SKM-1 (cell line): ENCODE results near the gene THSD4.
"Not testable (repeated sequence)": the region's sequence is repeated elsewhere in the genome, so short reads cannot be mapped to it uniquely, and the experiment has no call there.

ENCODE experiments used
- DNase-seq: peaks from one replicate; lab custom pipeline; 2025; ENCODE audit not compliant: unreplicated experiment; lab: John Stamatoyannopoulos, UW

THSD4 gene

DNA sequence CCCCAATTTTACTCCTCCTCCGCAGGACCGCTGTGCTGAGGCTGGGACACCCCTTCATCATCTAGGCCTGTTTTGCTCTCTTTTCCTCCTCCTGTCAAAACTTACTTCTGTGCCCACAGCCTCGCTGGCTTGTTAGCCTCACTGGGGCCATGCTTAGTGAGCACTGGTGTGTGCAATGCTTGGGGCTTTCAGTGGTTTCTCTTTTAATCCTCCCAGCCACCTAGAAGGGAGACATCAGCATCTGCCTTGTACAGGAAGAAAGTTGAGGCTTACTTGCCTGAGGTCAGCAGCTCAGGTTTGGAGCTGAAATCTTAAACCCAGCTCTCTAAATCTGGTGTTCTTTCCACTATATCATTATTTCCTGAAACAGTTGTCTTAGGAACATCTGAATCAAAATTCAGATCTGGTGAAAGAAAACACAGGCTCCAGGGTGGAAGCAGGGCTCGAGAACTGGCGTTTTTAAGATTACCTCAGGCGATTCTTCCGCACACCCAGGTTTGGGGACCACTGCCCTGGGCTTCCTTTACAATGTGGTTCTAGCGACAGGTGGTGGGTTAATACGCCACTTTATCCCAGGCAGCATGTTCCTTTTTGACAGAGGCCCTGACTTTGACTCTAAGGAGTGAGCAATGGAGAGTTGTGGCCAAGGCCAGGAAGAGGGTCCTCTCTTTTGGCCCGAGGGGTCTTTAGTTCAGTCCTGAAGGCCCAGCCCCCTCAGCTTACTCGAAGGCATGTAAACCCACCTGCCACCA lies 3.8 kb downstream of the THSD4 start:
- DNase-seq: no peak

DNA sequence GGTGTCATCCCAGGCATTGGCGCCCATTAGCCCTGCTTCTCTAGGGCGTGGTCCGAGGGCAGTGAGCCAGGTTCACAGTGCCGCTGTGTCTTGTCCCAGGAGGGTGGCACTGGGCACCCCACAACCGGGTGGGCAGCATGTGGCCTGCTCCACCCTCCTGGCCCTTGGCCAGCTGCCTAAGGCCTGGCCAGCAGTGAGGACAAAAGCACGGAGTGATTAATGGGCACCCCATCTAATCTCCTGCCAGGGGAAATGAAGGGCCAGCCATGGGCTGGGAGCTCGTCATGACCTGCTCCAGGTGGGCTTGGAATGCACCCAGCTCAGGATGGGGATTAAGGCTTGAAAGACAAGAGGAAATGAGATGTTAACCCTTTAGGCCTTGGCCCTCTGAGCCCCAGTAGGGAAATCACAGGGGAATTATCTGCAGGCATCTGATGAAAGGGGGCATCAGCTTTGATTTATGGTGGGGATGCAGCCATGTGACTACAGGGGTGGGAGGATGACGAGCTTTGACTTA lies 5.2 kb downstream of the THSD4 start:
- DNase-seq: no peak

DNA sequence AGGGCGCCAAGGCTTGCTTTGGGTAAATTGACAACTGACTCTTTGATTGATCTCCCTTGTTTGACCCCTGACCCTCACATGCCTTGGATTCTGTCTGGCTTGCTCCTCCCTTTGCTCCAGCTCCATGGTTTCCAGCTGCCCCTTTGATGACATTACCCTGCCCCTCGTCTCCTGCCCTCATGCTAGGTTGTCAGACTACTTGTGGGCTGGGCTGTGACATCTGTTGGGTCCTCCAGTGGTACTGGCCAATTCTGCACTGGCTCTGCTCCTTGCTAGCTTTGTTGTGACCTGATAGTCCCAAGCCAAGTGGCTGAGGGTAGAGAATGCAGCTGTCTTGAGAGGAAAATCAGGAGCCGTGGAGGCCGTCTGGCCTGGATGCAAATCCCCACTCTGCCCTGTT lies 6.2 kb downstream of the THSD4 start:
- DNase-seq: no peak

DNA sequence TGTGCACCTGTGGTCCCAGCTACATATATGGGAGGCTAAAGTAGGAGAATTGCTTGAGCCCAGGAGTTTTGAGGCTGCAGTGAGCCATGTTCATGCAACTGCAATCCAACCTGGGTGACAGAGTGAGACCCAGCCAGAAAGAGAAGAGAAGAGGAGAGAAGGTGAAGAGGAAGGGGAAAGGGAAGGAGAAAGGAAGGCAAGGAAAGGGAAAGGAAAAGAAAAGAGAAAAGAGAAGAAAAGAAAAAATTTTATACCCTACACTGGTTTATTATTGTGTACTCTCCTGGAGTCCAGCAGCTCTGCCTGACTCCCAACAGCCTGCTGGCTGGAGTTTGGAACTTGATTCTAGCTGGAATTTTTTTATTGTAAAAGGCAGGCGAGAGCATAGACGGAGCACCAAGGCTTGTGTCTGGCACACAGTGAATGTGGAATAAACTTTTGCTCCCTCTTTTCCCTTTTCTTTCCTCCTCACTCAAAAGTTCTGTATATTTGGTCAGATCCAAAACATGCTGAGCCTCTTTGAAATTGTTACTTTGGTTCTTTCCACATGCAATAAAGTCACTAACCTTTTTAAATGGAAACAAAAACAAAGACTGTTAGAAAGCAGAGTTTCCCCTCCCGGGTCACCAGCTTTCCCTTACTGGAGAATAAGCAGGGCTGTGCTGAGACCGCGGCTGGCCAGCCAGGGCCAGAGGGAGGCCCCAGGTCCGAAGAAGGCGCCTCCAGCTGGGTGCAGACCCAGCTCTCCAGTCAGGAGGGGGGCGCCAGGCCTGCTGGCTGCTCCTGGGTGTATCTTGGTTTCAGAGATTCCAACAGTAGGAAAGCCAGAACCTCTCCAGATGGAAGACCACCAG lies 9.9 kb downstream of the THSD4 start:
- no peak for DNase-seq

DNA sequence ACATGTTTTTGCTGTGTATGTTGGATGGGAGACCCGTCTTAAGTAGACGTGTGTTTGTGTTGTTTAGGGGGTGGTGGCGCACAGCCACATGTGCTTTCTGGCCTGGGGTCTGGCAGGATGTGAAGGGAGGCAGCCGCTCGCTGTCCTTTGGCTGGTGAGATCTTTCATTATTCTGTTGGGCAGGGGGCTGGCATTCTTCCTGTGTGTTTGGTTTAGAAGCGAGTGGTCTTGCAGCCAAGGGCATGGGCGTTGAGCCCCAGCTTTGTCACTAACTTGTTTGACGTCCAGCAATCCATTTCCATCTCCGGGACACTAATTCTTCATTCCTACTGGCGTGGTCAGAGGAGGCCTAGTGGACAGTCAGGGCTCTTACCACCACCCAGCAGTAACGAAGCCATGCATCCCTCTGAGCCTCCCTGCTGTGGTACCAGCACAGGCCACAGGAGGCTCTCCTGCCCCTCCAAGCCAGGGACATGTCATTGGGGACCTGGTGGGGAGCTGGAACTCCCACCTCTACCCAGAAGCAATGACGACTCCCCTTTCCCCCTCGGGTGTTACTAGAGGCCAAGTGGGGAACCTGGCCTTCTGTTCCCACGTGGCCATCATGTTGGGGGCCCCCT lies 10.7 kb downstream of the THSD4 start:
- no peak for DNase-seq

DNA sequence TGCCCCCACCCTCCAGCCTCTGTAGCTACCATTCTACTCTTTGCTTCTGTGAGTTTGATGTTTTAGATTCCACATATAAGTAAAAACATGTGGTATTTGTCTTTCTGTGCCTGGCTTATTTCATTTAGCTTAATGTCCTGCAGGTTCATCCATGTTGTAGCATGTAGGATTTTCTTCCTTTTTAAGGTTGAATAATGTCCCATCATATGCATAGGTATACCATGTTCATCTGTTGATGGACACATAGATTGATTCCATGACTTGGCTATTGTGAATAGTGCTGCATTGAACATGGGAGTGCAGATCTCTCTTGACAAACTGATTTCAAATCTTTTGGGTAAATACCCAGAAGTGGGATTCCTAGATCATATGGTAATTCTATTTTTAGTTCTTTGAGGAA lies 11.8 kb downstream of the THSD4 start:
- DNase-seq: no peak

DNA sequence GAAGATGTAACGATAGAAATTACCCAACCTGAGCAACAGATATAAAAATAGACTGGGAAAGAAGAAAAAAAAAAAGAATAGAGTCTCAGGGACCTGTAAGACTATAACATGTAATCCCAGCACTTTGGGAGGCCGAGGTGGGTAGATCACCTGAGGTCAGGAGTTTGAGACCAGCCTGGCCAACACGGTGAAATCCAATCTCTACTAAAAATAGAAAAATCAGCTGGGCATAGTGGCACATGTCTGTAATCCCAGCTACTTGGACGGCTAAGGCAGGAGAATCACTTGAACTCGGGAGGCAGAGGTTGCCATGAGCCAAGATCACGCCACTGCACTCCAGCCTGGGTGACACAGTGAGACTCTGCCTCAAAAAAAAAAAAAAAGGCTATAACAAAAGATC lies 12.9 kb downstream of the THSD4 start:
- DNase-seq: not testable (repeated sequence)

DNA sequence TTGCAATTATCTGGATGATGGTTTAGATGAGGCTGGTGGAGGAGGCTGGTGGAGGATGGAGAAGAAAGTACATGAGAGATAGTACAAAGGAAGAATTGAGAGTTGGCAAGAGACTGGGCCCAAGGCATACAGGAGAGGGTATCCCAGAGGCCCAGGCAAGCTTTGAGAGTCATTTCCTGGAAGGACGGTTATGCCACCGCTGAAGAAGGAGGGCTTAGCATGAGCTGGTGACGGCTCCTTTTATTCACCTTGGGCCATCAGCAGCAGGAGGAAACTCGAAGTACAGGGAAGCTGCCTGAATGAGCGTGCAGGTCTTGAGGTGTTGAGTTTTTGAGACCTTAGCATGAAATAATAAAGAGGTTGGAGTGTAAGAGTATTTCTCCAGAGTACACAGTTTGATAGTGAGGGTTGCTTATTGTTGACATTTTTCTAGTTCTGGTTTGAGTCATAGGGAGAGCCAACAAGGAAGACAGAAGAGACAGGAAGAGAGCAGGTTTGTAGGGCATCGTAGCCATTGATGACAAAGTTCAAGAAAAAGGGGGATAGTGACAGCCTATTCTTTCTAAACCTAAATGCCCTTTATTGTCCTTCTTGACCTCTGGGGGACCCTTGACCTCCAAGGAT lies 13.8 kb downstream of the THSD4 start:
- no peak for DNase-seq

DNA sequence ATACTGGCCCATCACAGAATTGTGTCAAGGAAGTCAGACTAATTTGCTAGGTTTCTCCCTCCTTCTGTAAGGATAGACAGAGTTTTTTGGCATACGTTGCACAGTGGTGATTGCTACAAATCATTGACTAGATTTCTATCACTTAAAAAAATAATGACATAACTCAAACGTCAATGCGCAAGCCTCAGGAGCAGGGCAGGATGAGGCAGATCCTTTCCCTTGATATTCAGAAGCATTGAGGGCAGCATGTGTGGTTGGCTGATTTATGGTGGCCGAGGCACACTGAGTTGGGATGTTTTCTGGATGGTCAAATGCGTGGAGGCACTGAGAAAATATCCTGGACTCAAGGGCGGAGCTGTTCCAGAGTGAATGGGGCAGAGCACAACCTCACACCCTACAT lies 14.4 kb downstream of the THSD4 start:
- no peak for DNase-seq

DNA sequence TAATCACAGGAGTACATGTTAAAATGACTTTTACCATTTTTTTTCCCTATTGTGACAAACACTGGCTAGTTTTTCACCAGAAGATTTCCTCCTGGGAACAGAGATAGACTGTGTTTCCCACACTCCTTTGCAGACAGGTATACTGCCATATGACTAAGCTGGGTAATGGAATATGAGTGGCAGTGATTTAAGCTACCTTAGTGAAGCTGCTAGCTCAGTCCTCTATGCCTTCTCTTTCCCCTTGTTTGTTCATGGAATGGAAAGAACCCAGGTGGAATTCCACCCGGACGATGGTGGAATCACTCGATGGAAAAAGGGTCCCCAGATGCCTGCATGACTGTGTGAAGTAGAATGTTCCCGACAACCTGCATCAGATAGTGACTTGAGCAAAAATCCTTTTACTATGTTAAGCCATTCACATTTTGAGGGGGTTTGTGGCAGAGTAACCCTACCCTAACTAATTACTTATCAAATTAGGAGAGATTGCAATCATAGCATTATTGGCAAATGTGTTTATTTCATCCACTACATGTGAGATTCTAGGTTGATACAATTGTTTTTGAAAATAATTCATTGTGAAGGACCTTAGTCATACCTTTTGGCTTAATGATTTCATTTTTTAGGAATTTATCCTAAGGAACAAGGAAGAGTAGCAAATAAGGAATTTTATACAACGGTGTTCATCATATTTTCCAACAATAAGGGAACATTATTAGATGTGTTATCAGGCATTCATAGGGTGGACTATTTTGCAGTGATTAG lies 16.5 kb downstream of the THSD4 start:
- no peak for DNase-seq

DNA sequence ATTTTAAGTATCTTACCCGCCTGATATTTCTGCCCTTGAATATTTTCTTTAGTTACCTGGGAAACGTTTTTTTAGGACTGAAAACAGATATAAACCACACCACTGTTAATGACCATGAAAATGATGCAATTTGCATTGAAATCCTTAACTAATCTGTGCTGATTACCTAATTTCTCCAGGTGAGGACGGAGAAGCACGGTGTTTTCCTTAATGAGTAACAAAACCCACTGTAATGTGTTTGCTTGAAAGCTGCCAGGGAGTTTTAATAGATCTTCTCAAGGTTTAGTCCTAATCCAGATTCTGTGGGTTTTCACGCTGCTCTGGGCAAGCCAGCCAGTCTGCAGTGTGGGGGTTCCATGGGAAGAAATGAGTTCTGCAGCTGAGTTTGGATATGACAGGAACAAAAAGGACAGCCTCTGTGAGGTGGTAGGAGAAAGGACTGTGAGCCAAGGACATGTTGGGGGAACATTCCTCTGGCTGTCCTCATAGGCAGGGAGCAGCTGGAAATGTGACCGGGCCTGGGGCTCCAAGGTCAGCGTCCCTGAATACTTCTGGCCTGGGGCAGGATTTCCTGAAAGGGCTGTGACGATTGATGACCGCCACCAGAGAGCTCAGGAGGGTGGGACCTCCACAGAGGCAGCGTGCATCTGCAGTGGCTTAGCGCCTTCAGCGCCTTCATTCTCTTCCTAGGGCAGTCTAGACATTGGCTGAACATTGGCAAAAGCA lies 18.6 kb downstream of the THSD4 start:
- no peak for DNase-seq

DNA sequence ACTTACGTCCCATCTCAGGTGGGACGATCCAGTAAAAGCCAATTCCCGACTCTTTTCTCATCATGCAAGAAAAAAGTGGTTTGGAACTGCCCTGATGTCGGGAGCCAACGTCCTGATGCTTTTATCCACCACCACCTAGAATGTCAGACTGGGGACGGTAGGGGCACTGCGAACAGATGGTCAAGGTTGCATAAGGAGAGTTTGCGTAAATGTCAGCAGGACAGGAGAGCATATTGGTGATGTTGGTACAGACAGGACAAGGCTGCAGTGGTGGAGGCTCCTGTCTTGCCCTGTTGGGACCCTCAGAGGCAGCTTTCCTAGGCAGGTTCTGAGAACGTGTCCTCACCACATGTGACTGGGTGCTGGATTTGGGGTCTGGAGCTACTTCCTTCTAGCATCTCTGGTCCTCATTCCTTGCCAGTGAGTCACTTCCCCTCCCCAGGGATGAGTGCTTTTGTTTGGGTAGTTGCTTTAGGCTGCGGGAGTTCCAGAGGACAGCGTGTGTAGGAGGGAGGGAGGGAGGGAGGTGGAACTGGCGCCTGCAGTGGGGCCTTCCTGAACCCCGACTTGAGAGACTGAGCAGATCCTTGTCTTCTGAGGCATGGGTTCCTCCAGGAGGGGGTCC lies 21.0 kb downstream of the THSD4 start:
- no peak for DNase-seq

DNA sequence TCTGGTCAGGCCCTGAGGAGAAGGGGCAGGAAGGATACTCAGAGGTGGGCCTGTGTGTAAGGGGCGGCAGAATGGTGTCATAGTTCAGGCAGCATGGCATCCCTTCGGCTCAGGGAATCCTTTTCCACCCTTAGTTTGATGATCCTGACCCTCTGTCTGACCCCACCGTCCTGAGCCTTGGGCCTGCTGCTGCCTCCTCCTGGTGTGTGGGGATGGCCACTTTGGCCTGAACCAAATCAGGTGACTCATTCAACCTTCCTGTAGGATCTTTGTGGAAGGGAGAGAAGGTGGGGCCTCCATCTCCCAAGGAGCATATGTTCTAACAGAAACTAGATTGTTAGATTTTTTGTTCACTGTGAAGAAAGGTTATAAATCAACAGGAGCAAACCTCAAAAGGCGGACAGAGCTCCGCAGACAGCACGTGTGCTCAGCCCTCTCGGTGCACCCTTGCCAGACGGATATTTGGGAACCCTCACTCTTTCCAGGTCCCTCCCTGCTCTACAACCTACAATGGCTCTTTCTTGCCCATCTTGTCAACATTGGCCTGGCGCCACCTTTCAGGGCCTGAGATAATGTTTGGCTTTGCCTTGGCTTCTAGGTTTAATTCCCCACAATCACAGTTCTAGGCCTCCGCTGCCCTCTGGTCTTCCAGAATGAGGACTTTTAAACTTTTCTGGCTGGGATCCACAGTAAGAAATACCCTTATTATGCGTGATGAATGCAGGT lies 21.7 kb downstream of the THSD4 start:
- no peak for DNase-seq

DNA sequence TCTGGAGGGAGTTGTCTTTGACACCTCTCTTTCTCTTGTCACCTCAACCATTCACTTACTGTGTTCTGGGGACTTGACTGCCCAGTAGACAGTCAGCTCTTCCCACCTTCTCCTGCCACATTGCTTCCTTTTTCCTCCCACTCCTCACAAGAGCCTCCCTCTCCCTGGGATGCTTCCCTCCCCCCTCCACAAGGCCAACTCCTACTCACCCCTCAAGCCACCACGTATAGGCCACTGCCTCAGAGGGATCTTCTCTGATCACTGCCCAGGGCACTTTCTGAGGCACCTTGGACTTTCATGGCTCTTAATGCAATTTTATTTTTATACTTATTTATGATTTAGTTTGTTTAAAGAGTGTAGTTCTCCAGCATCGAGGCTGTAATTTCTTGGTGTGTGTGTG lies 23.2 kb downstream of the THSD4 start:
- no peak for DNase-seq

DNA sequence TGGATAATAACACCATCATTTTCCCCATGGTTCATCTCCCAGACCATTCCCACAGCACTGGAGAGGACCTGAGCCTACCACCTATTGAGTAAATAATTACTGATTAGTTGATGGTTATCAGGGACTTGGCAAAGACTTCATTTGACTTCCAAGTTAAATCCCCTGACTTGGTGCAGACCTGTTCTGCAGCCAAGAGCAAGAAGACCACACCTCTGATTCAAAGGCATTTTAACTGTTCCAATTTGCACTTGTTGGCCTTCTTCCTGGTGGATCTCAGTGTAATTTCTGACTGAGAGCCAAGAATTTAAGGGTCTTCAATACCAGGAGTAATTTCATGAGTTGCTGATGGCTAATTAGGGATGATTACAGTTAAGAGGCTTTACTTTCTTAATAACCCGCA lies 24.0 kb downstream of the THSD4 start:
- no peak for DNase-seq

DNA sequence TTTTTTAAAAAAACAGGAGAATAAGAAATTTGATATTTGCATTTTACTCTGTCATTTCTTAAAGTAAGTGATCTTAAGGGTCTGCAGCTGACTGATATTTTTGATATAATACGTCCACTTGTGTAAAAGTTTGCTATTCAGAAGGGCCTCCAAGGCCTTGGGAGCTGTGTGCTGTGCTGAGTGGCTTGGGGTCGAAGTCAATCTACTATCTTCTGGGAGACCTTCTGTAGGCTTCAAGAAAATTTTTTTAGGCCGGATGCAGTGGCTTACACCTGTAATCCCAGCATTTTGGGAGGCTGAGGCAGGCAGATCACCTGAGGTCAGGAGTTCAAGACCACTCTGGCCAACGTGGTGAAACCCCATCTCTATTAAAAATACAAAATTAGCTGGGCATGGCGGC lies 26.3 kb downstream of the THSD4 start:
- no peak for DNase-seq

DNA sequence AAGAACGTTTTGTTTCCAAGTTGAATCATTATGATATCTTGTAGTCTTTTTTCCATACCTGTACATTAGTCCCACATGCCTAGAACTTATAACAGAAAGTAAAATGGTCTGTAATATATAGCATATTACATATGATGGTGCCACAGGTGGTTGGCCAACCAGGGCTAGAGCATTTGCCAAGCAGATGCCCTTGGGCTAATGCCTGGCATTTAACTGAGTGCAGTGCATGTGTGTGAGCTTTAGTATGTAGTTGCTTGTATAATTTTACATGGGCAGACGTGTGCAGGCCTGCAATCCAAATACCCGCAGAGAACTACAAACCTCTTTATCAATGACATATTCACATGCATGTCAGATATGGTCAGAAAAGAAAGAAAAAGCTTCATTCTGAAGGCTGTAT lies 27.5 kb downstream of the THSD4 start:
- no peak for DNase-seq

DNA sequence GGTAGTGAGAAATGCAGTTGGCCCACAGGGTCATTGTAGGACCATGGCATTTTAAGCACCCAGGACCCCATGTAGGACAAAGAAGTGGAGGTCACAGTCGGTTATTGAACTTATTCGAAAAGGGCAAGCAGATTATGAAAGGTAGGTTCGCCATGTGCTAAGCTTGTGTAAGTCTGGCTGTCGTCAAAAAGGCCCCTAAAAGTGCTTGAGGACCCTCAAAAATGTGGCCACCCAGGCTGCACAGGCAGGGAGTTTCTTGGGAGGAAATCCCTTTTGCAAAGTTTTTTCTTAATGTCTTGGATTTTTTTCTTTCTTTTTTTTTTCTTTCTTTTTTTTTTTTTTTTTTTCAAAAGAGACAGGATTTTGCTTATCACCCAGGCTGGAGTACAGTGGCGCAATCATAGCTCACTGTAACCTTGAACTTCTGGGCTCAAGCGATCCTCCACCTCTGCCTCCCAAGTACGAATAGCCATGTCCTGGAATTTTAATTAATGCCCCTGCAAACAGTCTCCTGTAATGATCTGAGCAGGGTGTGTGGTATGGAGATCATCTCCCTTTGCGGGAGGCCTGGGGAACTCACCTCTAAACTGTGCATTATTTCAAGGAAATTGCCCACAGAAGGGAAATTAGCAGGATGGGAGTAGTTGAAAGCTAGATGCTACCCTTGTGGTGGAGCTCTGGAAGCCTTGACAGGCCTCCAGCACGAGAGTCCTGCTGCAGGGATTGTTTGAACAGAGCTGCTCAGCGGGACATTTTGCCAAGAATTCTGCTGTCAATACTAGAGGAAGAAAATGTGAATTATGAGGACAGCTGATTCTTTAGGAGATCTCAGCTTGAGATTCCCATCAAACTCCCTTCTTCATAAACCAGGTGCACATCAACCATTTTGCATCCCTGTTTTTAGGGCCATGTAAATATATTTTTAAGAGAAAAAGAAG lies 28.4 kb downstream of the THSD4 start:
- DNase-seq: no peak
